Lower leg skin (tissue), 3 donors: ENCODE measurements around the gene BCL2L13.

Experiments
- CTCF ChIP-seq, 3 donors: fragments of 450-650 bp; IDR thresholded peaks; one replicate each; pipeline ENCODE4 v1.5.1; 2016; ENCODE audit warnings: antibody characterized with exemption in 3 of 3, mild to moderate bottlenecking in 3 of 3, moderate library complexity in 2 of 3
- POLR2A ChIP-seq, 2 donors: fragments of 450-650 bp; IDR thresholded peaks; one replicate each; pipeline ENCODE4 v1.6.1; 2016 to 2017; ENCODE audit warnings: antibody characterized with exemption in 2 of 2, mild to moderate bottlenecking in 1 of 2, moderate library complexity in 1 of 2

GRCh38 chr22:17775781-17776465 is 137.4 kb downstream of the BCL2L13 start:
- TF ChIP-seq POLR2A (IDR thresholded peaks at IDR 0.05) (no peak), CTCF (IDR thresholded peaks at IDR 0.05) (no peak)
